Measurements from ENCODE around the gene DLGAP1.

DNA sequence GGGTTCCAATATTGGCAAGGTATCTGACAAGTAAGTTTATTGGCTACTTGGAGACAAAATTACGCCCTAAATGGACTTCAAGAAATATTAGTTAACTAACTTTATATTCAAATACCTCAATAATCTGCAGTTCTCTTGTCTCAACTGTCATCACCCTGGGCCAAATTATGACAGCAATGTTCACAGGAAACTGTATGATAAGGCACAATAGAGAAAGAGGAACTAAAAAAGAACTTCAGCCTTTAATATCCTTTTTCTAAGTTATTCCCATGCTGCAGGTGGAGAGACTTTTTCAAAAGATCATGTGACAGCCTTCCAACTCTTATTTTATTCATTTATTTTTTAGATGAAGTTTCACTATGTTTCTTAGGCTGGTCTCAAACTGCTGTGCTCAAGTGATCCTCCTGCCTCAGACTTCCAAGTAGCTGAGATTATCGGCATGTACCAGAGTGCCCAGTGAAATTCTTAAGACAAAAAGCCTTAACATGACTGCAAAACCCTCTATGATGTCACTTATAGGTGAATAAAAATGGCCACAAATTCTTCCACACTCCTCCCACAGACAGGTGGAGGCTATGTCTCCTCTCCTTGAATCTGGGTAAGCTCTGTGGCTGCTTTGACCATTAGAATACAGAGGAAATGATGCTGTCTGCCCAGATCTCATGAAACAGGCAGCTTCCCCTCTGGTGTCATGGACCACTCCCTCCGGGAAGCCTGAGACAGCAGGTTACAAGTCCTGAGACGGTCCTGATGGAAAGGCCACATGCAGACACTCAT is 794.2 kb downstream of the DLGAP1 start:
- TF ChIP-seq ZHX1 (CRISPR knock-in tag; IDR thresholded peaks at IDR 0.05; ENCODE audit: low read depth): no peak
- no peak for TF ChIP-seq SP1 (IDR thresholded peaks at IDR 0.05)
- no peak for TF ChIP-seq SP1 (CRISPR knock-in tag; IDR thresholded peaks at IDR 0.05)
- TF ChIP-seq CTCF (CRISPR knock-in tag; IDR thresholded peaks at IDR 0.05): no peak
- no peak for TF ChIP-seq U2AF2 (IDR thresholded peaks at IDR 0.05; ENCODE audit: low read depth, low read length)
- TF ChIP-seq MAF1 (CRISPR knock-in tag; IDR thresholded peaks at IDR 0.05; ENCODE audit: borderline replicate concordance): no peak
- TF ChIP-seq, protein P1, sequence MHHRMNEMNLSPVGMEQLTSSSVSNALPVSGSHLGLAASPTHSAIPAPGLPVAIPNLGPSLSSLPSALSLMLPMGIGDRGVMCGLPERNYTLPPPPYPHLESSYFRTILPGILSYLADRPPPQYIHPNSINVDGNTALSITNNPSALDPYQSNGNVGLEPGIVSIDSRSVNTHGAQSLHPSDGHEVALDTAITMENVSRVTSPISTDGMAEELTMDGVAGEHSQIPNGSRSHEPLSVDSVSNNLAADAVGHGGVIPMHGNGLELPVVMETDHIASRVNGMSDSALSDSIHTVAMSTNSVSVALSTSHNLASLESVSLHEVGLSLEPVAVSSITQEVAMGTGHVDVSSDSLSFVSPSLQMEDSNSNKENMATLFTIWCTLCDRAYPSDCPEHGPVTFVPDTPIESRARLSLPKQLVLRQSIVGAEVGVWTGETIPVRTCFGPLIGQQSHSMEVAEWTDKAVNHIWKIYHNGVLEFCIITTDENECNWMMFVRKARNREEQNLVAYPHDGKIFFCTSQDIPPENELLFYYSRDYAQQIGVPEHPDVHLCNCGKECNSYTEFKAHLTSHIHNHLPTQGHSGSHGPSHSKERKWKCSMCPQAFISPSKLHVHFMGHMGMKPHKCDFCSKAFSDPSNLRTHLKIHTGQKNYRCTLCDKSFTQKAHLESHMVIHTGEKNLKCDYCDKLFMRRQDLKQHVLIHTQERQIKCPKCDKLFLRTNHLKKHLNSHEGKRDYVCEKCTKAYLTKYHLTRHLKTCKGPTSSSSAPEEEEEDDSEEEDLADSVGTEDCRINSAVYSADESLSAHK (CRISPR knock-in tag; IDR thresholded peaks at IDR 0.05; ENCODE audit: borderline replicate concordance): no peak
- TF ChIP-seq EZH2 (conservative IDR thresholded peaks at IDR 0.05; ENCODE audit: low read depth, low read length): no peak
- no peak for TF ChIP-seq GATAD2A (CRISPR knock-in tag; IDR thresholded peaks at IDR 0.05)
- no peak for TF ChIP-seq SMC3 (IDR thresholded peaks at IDR 0.05; ENCODE audit: low read length)
- no peak for TF ChIP-seq KDM5A (IDR thresholded peaks at IDR 0.05; ENCODE audit: borderline replicate concordance, low read length)

Measured in HepG2 (cell line).